RCC 7860 (cell line): ENCODE results near the gene CNEP1R1.

Source experiments
- DNase-seq: peaks from one replicate; pipeline ENCODE4 v3.0.0-alpha.2; 2015; ENCODE audit warnings: low spot score
- FAIRE-seq: peaks from 2 replicates; lab custom pipeline; 2012; peaks lifted over from hg19 to GRCh38; lab: Jason Lieb, UNC

Gene CNEP1R1

DNA sequence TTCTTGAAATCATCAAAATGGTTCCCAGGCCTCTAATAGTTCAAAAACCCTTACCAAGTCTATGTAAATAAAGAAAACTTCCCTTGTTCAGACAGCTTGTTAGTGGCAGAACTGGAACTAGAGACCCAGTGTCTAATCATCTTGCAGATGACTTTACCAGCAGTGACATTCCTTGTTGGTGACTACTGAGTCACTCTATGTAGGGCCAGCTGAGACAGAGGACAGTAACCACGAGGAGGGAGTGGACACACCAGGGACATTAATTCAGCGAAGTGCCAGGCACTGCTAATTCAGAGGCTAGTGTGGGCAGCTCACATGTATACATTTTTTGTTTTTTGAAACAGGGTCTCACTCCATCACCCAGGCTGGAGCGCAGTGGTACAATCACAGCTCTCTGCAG is 34.6 kb downstream of the CNEP1R1 start:
- FAIRE-seq (no peak), DNase-seq (no peak)

DNA sequence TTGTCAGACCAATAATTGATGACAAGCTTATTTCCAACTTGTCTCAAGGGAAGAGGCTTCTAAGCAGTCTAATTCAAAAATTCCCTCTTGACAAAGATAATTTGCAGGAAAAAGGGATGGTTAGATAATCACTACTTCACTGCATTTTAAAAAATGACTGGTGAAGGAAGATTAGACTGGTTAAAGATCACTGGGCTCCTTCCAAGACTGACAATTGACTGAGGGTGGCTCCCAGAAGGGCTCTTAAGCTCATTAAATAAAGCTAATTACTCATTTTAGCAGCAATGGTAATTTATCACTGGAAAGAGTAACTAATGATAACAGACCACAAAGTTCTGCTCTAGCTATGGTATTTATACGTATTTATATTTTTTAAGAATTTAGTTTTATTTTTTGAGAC is 36.3 kb downstream of the CNEP1R1 start:
- FAIRE-seq (no peak), DNase-seq (no peak)

DNA sequence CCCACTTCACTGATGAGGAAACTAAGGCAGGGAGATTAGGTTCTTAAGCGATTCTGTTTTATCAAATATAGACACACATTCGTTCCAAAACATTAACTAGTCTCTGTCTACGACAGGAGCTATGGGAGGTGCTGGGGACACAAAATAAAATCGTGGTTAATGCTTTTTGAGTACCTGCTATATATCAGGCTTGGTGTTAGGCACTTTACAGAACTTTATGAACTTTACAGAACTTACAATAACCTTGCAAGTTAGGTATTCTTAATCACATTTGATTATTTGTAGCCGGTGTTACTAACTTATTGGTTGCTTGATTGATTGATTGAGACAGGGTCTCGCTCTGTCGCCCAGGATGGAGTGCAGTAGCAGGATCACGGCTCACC is 40.2 kb downstream of the CNEP1R1 start:
- DNase-seq (no peak), FAIRE-seq (no peak)

DNA sequence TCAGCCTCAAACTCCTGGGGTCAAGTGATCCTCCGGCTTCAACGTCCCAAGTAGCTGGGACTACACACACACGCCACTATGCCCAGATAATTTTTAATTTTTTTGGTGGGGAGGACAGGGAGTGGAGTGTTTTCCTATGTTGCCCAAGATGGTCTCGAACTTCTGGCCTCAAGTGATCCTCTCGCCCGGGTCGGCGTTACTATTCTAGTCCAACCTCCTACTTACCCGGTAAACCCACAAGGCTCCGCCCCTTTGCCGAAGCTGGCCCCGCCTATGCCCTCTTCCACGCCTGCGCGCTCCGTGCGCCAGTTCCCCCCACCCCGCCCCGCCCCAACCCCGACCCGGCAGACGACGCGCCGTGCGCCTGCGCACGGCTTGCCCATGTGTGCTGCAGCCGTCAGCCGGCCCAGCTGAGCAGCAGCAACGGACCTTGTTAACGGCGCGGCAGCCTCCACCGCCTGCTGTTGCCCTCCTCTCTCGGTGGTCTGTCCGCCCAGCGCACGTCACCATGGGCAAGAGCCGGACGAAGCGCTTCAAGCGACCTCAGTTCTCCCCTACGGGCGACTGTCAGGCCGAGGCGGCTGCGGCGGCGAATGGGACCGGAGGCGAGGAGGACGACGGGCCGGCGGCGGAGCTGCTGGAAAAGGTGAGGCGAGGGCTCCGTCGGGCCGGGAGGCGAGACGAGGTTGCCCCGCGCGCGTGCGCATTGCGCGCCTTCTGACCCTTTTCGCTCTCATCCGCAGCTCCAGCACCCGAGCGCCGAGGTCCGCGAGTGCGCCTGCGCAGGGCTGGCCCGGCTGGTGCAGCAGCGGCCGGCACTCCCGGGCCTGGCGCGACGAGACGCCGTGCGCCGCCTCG is 40.8 kb downstream of the CNEP1R1 start, which contains the start of gene HEATR3:
Gene HEATR3 (plus strand): TSS at position 347 of the 858 bp plus-strand sequence. CDS start 162 bp downstream, at position 509.
- peak; percentile 85 for DNase-seq
- FAIRE-seq: no peak

DNA sequence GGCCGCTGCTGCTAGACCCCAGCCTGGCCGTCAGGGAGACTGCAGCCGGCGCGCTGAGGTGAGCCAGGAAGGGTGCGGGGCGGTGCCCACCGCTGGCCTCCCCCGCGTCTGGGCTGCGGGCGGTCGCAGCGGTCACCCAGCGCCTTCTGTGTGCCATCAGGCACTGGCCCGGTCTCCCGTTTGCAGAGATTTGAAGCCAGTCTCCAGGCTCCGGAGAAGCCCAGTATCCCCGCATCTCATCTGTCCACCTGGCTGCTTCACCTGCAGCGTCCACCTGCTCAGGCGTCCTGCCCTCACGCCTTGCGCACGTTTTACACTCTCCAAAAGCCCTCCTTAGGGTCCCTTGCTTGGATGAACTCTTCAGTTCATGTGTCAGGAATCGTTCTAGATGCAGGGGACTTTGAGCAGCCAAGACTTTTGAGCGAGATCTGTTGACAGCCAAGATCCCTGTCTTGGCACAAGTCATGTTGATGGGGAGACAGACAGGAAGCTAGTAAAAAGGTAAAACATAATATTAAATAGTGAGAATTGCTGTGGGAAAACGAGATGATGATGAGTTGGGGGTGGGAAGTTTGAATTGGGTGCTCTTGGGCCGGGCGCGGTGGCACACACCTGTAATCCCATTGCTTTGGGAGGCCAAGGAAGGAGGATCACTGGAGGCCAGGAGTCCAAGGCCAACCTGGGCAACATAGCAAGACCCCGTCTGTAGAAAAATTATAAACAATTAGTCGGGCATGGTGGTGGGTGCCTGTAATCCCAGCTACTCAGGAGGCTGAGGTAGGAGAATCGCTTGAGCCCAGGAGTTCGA is 41.7 kb downstream of the CNEP1R1 start:
- DNase-seq (no peak), FAIRE-seq (no peak)

DNA sequence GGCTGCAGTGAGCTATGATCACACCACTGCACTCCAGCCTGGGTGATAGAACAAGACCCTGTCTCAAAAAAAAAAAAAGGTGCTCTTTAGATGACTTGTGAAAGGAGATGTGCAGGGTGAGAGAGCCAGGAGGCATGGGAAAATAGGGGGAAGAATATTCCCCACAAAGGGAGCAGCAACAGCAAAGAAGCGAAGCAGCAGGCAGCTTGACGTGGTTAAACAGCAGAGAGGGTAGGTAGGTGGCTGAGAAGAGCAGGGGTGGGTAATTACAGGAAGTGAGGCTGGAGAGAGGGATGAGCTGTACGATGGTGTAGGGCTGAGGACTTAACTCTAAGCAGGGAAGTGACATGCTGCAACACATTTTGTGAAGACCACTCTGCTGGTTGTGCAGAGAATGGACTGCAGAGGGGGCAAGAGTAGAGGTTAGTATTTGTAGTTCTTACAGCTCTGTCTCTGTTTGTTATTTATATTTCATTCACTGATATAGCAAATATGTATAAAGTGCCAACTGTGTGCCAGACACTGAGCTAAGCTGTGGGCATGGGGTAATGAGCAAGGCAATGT is 42.3 kb downstream of the CNEP1R1 start:
- FAIRE-seq: no peak
- peak; percentile 22 for DNase-seq

DNA sequence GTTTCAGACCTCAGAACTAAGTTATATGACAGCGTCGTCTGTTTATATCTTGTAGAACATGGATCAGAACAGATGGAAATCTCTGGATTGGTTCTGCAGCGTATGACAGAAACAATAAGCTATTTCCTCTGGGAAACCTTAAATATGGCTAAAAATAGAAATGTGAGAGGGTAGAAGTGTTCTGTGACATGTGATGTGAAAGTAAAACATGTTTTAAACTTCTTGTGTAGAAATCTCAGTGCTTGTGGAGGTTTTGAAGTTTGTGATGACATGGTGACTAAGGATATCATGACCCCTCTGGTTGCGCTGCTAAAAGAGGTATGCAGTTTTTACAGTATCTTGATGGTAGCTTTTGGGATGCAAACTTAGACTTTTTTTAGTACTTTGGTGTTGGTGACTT is 43.5 kb downstream of the CNEP1R1 start:
- DNase-seq (no peak), FAIRE-seq (no peak)

DNA sequence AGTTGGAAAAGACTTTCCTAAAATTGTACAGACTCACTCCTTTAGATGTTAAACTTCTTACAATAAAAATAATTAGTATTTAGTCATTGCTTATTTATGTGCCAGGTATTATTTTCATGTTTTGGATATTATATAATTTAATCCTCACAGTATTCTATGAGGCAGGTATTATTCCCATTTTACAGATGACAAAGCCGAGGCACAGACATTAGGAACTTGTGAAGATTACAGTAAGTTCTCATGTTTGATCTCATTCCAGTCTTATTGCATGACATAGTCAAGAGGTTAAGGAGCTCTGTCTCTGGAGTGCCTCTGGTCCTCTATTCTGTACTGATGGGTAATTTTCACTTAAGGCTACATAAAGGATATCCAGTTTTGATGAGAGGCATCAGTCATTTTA is 44.0 kb downstream of the CNEP1R1 start:
- DNase-seq (no peak), FAIRE-seq (no peak)

DNA sequence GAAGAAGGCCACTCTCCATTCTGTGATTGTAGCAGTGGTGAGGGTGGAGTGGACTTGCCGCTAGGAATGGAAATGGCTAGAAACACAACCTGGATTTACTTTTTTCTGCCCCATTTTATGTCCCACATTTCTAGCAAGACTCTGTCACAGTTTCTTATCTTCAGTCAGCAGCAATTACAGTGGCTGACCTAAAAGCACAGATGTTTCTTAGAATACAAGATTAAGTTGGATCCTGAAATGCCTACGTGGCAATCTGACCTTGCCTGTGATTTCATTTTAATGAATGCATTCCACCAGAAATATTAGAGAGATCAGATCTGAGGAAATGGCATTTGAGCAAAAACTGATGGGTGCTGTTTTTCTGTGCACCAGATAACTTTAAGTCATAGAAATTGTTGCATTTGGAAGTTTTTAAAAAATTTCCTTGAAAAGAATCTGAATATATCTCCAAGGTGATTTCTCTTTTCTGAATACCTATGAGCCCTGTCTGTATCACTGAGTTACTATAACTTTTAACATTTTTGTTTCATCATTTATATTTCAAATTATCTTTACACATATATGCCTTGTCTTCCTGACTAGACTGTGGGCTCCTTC is 46.1 kb downstream of the CNEP1R1 start:
- no peak for DNase-seq
- FAIRE-seq: no peak

DNA sequence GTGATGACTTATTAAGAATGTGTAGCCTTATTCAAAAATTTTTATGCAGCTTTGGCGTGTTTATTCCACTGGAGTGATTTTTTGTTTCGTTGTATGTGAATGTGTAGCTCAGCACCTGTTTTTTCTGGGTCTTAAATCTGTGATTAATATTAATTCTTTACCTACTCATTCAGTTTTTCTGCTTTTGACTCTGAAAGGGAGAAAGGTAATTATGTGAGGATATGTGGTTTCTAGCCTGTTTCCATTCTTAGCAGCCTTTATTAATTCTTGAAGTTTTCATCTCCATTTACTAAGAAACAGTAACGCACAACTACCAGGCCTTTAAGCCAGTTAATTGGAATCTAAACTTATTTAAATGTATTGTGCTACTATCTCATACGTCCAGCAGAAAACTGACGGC is 47.7 kb downstream of the CNEP1R1 start:
- FAIRE-seq: no peak

DNA sequence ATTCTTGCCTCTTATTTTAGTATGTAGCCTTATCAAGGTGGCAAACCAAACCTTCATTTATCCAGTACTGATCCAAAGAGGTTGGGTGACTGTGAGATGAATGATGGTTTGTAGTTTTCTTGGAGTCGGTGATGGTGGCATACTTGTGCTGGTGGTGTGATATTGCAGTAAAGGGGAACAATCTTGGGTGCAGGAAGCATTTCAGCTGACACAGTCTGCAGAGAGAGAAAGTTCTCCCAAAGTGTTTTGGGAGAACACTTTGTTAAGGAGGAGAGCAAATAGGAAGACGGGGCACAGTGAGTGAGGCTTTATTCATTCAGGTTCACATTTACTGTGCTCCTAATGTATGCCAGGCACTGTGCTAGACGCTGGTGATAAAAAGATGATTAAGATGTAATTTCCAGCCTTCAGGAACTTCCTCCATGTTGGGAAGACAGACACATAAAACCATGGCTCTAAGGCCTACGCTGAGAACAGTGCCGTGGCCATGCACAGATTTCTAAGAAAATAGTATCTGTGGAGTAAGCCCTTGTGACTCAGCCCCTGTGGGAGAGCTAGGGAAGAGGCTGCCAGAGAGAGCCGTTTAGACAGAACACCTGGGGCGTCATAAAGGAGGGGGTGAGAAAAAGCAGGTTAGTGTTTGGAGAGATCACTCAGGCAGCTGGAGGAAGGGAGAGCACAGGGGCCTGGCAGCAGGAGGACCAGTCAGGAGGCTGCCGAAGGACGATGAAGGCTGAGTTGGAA is 54.5 kb downstream of the CNEP1R1 start:
- FAIRE-seq (no peak), DNase-seq (no peak)

More for the DNA sequence above, 47.7 kb downstream of the CNEP1R1 start:
- no peak for DNase-seq

DNA sequence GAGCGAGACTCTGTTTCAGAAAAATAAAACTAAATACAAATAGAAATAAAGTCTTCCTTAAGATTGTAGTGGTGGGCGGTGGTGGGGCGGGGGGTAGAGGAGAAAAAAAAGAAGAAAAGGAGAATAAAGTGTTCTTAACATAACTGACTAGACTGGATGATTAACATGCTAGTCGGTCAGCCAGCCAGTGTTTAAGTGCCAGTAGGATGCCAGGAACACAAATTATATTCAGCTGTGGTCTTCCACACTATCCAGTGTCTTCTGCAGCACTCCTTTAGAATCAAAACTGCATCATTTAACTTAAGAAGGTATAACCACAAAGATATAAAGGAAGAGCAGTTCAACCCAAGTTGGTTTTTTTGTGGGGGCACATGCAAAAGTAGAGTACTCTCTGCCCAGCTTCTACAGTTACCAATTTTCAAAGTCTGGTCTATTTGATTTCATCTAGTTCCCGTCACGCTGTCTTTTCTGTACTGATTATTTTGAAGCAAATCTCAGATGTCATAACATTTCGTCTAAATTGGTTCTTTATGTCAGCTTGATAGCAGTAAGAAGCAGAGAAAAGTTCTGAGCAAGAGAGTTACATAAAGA is 56.5 kb downstream of the CNEP1R1 start:
- no peak for FAIRE-seq
- no peak for DNase-seq

DNA sequence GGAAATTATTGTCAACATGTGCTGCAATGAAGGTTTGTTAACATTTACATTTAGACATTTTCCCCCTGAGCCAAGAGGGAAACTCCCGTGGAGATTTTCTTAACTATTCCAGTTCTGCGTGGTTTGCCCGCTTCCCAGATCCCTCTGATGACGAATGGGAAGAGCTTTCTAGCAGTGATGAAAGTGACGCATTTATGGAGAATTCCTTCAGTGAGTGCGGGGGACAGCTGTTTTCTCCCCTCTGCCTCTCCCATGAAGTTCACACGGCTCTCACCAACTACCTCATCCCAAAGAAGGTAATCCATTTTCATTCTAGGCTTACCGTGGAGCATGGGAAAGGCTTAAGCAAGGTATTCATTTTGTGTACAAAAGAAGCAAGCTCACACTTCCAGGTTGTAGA is 59.0 kb downstream of the CNEP1R1 start:
- DNase-seq (no peak), FAIRE-seq (no peak)

DNA sequence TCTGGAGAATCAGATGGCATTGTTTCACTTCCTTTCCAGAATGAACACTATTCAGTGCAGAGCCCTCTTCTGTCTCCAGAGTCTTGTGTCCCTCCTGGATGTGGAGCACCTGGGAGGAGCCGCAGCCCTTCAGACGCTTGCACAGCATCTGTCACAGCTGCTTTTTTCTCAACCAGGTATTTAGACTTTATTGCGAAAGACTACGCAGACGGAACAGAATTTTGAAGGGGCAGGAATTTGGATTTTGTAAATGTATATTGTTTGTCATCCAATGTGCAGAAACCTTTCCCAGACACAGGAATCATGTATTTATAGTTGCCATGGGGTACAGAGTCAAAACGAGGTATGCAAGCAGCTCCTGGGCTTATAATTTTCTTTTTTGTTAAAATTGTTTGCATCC is 61.2 kb downstream of the CNEP1R1 start:
- DNase-seq (no peak), FAIRE-seq (no peak)
